GM10266 (cell line): ENCODE measurements around the gene SEH1L.

ENCODE experiments used
- DNase-seq: peaks from one replicate; pipeline ENCODE4 v3.0.0; 2012; ENCODE audit errors: extremely low spot score
- CTCF ChIP-seq: IDR thresholded peaks from 2 replicates; pipeline ENCODE4 v1.5.1; 2012; ENCODE audit warnings: mild to moderate bottlenecking, low read depth; ENCODE audit not compliant: control insufficient read depth, insufficient read depth; ENCODE audit errors: missing control alignments

SEH1L gene

DNA sequence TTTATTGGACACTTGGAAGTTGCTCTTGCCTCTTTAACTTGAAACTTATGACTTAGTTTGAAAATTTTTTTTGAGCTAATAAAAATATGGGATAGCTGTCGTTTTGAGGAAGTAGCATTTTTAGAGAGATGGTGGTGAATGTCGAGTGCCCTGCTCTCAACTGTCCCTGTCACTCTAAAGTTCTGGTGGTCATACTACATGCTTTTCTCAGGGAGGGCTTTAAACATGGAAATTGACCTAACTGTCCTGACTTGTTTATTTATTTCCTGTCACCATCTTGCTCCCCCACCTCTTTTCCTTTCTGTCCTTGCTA is 59.4 kb downstream of the SEH1L start:
- no peak for DNase-seq
- no peak for TF ChIP-seq CTCF

GRCh38 chr18:13011719-13012118 is 63.9 kb downstream of the SEH1L start:
- TF ChIP-seq CTCF, result no peak
- DNase-seq, result no peak

GRCh38 chr18:13014232-13014631 is 66.4 kb downstream of the SEH1L start:
- TF ChIP-seq CTCF, result no peak
- DNase-seq, result no peak

DNA sequence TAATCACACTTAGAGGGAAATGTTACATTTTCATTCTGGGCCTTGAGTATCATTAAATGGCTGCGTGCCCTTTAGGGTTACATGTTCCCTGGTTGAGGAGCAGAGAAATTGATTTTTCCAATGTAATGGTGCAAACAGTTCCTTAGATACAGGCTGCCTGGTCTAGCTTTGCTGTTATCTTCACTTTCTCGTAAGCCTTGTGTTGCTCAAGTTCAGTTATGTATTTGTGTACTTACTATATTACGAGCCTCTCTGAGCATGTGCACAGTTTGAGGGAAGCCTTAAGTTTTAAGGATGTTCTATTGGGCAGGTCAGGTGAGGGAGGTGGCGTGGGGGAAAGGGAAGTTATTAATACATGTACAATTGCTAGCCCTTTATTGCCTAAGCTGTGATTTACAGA is 67.0 kb downstream of the SEH1L start:
- TF ChIP-seq CTCF, result no peak
- DNase-seq, result no peak

GRCh38 chr18:13017247-13017875 is 69.5 kb downstream of the SEH1L start:
- no peak for DNase-seq
- TF ChIP-seq CTCF, result no peak

- no peak for TF ChIP-seq CTCF
- DNase-seq, result no peak
Measured at GRCh38 chr18:13018374-13018773, 70.6 kb downstream of the SEH1L start.

DNA sequence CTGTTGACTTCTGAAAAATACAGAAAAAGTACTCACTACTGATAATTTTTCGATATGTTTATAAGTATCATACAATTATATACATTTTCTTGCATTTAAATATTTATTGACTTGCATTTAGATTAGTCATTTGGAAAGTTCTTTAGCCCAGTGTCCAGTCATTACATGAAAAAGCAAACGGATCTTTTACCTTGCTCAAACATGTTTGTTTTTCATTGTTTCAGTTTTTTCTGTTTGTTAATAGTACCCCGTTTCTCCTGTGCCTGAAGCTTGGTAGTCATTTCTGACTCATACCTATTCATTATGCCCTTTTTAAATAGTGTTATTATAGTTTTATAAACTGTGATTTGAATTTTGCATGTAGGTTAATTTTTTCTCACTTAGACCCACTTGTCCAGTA is 71.5 kb downstream of the SEH1L start:
- no peak for TF ChIP-seq CTCF
- no peak for DNase-seq
